ENCODE data around the gene HIVEP3. TPM values are rescaled to one million over a fixed set of nuclear protein-coding genes. Genes with fewer than 3 reads are reported as not detected.

The HIVEP3 gene
- total and polyA plus RNA-seq, 7 donors = 0.70 to 3.4 (median 2.1) TPM

- no peak for TF ChIP-seq CTCF (IDR thresholded peaks at IDR 0.05)
- ATAC-seq (no peak), DNase-seq (no peak)
- H3K4me3 ChIP-seq = no peak overlapping the region
- no peaks in the 10 kb centered on the region for H3K27me3 ChIP-seq (ENCODE audit: insufficient read depth in 3 of 3, low read length in 2 of 3)
- H3K27ac ChIP-seq = no peak overlapping the region
- no peaks in the 10 kb centered on the region for H3K4me1 ChIP-seq
- WGBS, 3 donors = 90 to 92% (median 92%) methylated on average over 18 of the region's 18 CpGs
- intact Hi-C loops (cut with DNase I) = no loop called here
- no peaks in the 10 kb centered on the region for H3K36me3 ChIP-seq (ENCODE audit: insufficient read depth in 1 of 2, low read depth in 1 of 2)
- no peaks in the 10 kb centered on the region for H3K9me3 ChIP-seq
These were observed 392.7 kb downstream of the HIVEP3 start for GRCh38 chr1:41525891-41526587.

DNA sequence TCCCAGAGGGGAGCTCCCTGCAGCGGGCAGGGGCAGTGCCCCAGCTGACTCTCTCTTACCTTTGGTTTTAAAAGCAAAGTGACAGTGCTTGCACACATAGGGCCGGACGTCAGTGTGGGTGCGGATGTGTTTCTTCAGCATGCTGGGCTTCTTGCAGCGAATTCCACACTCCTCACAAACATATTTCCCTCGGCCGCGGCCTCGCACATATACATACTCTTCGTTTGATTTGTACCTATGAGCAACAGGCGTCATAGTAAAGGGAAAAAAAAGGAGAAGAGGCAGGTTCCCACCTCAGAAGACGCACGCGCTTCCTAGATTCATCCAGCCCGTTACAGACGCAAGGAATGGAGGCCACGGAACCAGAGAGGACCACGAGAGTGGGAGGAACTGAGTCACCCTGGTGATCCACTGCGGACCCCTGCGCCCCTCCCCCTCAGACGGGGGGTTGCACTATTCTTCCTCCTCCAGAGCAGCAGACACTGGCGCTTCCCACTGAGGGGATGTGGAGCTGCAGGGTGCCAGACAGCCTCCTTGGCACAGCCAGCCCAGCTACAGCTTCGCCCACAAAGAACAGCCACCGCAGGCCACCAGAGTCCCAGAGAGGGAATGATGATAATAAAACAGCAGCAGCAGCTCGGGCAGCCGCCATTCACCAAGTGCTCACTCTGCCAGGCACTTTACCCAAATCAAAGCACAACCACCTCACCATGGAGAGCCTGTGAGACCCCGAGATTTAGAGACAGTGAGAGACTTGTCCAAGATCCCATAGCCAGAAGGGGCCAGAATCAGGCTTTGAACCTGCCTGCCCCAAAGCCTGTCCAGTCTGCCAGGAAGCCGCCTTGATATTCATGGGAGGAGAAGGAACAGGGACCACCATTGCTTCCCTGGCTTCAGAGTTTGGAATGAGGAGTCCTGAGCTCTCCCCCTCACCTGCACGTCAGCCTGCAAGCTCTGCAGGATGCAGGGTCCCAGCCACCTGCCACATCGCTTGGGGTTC lies 393.7 kb downstream of the HIVEP3 start:
- intact Hi-C loops (cut with DNase I) = no loop called here
- 93 to 94% (median 94%) methylated on average over 30 of the region's 30 CpGs for WGBS, 3 donors

GRCh38 chr1:41523949-41524675 lies 394.6 kb downstream of the HIVEP3 start:
- no peak overlapping the region for H3K4me3 ChIP-seq
- no peaks in the 10 kb centered on the region for H3K9me3 ChIP-seq
- DNase-seq (peak in 1 of 2 donors; percentile 41), ATAC-seq (no peak)
- TF ChIP-seq CTCF (IDR thresholded peaks at IDR 0.05) = no peak
- H3K27me3 ChIP-seq (ENCODE audit: insufficient read depth in 3 of 3, low read length in 2 of 3) = no peaks in the 10 kb centered on the region
- intact Hi-C loops (cut with DNase I) = no loop called here
- no peak overlapping the region for H3K27ac ChIP-seq
- no peaks in the 10 kb centered on the region for H3K4me1 ChIP-seq
- WGBS, 3 donors = 80 to 86% (median 85%) methylated on average over 8 to 9 of the region's 9 CpGs
- H3K36me3 ChIP-seq (ENCODE audit: insufficient read depth in 1 of 2, low read depth in 1 of 2) = no peaks in the 10 kb centered on the region

More for the DNA sequence above, 393.7 kb downstream of the HIVEP3 start:
- Histone ChIP-seq H3K27me3 (ENCODE audit: insufficient read depth in 3 of 3, low read length in 2 of 3) (no peaks in the 10 kb centered on the region), H3K4me1 (no peaks in the 10 kb centered on the region), H3K9me3 (no peaks in the 10 kb centered on the region), H3K4me3 (no peak overlapping the region), H3K27ac (no peak overlapping the region), H3K36me3 (ENCODE audit: insufficient read depth in 1 of 2, low read depth in 1 of 2) (no peaks in the 10 kb centered on the region)
- no peak for ATAC-seq
- no peak for TF ChIP-seq CTCF (IDR thresholded peaks at IDR 0.05)
- DNase-seq = no peak

DNA sequence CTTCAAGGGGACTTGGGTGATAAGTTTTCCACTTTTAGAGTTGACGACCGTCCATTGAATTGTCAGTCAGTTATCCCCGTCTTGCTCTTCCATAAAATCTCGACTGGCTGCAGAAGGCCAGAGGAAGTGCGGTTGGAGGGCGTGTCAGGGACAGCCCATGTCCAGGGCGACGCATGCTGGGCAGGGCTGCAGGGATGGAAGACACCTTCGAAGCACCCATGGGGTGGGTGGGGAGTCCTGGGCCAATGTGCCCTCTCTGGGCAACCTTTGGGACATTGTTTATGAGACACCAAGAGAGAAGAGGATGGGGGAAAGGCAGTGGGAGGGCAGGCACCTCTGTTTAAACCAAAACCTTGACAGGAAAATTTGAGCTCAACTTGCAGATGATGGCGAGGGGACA lies 395.7 kb downstream of the HIVEP3 start:
- Histone ChIP-seq H3K4me3 (no peak overlapping the region), H3K27ac (no peak overlapping the region), H3K27me3 (ENCODE audit: insufficient read depth in 3 of 3, low read length in 2 of 3) (no peaks in the 10 kb centered on the region), H3K36me3 (ENCODE audit: insufficient read depth in 1 of 2, low read depth in 1 of 2) (no peaks in the 10 kb centered on the region), H3K9me3 (no peaks in the 10 kb centered on the region), H3K4me1 (no peaks in the 10 kb centered on the region)
- intact Hi-C loops (cut with DNase I) = no loop called here
- TF ChIP-seq CTCF (IDR thresholded peaks at IDR 0.05) = no peak
- DNase-seq (peak in 1 of 2 donors; percentile 29), ATAC-seq (no peak)
- WGBS, 3 donors = 84 to 87% (median 85%) methylated on average over 10 of the region's 10 CpGs
